ENCODE results near the gene SSB.

DNA sequence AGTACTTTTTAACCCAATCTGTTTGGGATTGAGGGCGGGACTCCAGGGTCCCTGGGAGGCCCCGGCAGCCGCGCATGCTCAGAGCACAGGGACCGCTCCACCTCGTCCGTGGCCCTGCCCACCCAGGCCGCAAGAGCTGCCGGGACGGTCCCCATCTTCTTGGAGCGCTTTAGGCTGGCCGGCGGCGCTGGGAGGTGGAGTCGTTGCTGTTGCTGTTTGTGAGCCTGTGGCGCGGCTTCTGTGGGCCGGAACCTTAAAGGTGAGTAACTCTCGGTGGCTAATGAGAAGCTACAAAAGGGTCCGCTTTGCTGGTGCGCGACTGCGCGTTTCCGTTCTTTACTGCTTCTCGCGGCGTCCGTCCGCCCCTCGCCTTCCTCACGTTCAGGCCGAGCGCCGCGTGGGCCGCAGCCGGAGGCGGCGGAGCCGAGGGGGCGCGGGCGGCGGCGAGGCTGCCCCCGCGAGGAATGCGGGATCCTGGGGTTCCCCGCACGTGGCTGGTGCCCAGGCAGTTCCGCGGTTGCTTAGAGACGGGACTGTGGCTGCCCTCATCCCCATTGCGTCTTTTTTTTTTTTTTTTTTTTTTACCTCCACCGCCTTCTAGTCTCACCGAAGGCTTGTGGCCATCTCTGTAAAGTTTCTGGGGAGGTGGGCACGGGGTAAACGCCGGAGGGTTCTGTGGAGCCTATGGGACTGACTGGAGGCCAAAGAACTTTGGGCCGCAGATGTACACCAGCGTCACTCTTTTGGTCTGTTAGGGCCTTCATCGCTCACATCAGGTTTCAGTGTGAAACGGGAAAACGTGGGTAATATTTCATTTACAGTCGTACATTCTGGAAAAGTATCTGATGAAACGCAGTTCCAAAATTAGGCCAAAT lies at the start of gene SSB:
- TF ChIP-seq CTCF (IDR thresholded peaks at IDR 0.05) = no peak
- no peak for TF ChIP-seq ZFX (IDR thresholded peaks at IDR 0.05; ENCODE audit: borderline replicate concordance)
